PC-9 (cell line): ENCODE results near the gene ZNRF1. TPM values are rescaled to one million over a fixed set of nuclear protein-coding genes. Genes with fewer than 3 reads are reported as not detected.

Experiments
- BruUV-seq: library from RNA; stranded (reverse); fragments of 400-500 nt; replicated peaks from 2 replicates; lab custom pipeline; 2021; lab: Mats Ljungman, UMichigan
- CTCF ChIA-PET: fragments of 300-600 bp; sonication (Branson Sonifier 250); formaldehyde crosslinking; loops from one replicate; lab custom pipeline; 2022; ENCODE audit warnings: antibody characterized with exemption; lab: Charles Lee
- POLR2A ChIA-PET: fragments of 300-600 bp; sonication (Branson Sonifier 250); formaldehyde crosslinking; loops from one replicate; lab custom pipeline; 2022; ENCODE audit warnings: antibody characterized with exemption; ENCODE audit not compliant: unreplicated experiment; lab: Charles Lee
- DNase-seq, 2 experiments: peaks; one replicate each; pipeline versions ENCODE4 v3.0.0 to v3.0.0-alpha.2; 2015 to 2022; ENCODE audit warnings: mixed read lengths in 1 of 2
- H2AFZ ChIP-seq: fragments of 200-600 bp; sonication (generic); 2 replicates; pipeline ENCODE4 v1.8.1; 2017; ENCODE audit warnings: antibody characterized with exemption
- H3F3A ChIP-seq: fragments of 200-600 bp; sonication (generic); 2 replicates; pipeline ENCODE4 v1.8.1; 2017; ENCODE audit warnings: antibody characterized with exemption, mild to moderate bottlenecking, low read depth; ENCODE audit not compliant: insufficient read depth
- H3K27ac ChIP-seq: fragments of 200-600 bp; sonication (generic); 2 replicates; pipeline ENCODE4 v1.6.1; 2016; ENCODE audit warnings: mixed run types
- H3K27me3 ChIP-seq: fragments of 200-600 bp; sonication (generic); 2 replicates; pipeline ENCODE4 v1.6.1; 2016; ENCODE audit warnings: low read depth, mixed run types; ENCODE audit not compliant: insufficient read depth
- H3K36me3 ChIP-seq: fragments of 200-600 bp; sonication (generic); 2 replicates; pipeline ENCODE4 v1.6.1; 2016; ENCODE audit warnings: low read depth, mixed run types
- H3K4me1 ChIP-seq: fragments of 200-600 bp; sonication (generic); replicated peaks from 2 replicates; pipeline ENCODE4 v1.6.1; 2016; ENCODE audit warnings: mixed run types; ENCODE audit not compliant: insufficient read depth
- H3K4me2 ChIP-seq: fragments of 200-600 bp; sonication (generic); 2 replicates; pipeline ENCODE4 v1.6.1; 2017; ENCODE audit warnings: mixed run types
- H3K4me3 ChIP-seq: fragments of 200-600 bp; sonication (generic); 2 replicates; pipeline ENCODE4 v1.6.1; 2016; ENCODE audit warnings: mixed run types
- H3K79me2 ChIP-seq: fragments of 200-600 bp; sonication (generic); 2 replicates; pipeline ENCODE4 v1.6.1; 2017; ENCODE audit warnings: low read depth, mixed run types
- H3K9me2 ChIP-seq: fragments of 200-600 bp; sonication (generic); 2 replicates; pipeline ENCODE4 v1.8.1; 2017; ENCODE audit warnings: mild to moderate bottlenecking; ENCODE audit not compliant: insufficient read depth
- H3K9me3 ChIP-seq: fragments of 200-600 bp; sonication (generic); 2 replicates; pipeline ENCODE4 v1.8.1; 2016; ENCODE audit warnings: low read depth; ENCODE audit not compliant: insufficient read depth
- H4K20me1 ChIP-seq: fragments of 200-600 bp; sonication (generic); 2 replicates; pipeline ENCODE4 v1.8.1; 2017; ENCODE audit not compliant: insufficient read depth
- EZH2 ChIP-seq: fragments of 200-600 bp; sonication (generic); IDR thresholded peaks from 2 replicates; pipeline ENCODE4 v1.8.0; 2017; ENCODE audit warnings: antibody characterized with exemption, low read depth
- intact Hi-C: fragments of 100-400 bp; cut with micrococcal nuclease; formaldehyde crosslinking; loops from one replicate; pipeline ENCODE4 v1.10.0; 2022; ENCODE audit not compliant: unreplicated experiment
- total RNA-seq: library from RNA; stranded (reverse); gene quantifications from 2 replicates; pipeline ENCODE4 v1.2.3, GENCODE V29; 2021
- TF ChIP-seq, protein P1 (sequence below): fragments of 200-600 bp; sonication (generic); conservative IDR thresholded peaks from 2 replicates; pipeline ENCODE4 v1.6.1; 2017; ENCODE audit warnings: mixed run types, antibody characterized with exemption, mild to moderate bottlenecking, moderate library complexity

The ZNRF1 gene
- total RNA-seq, 1 experiment from 2014 or later: 64.4 TPM

DNA sequence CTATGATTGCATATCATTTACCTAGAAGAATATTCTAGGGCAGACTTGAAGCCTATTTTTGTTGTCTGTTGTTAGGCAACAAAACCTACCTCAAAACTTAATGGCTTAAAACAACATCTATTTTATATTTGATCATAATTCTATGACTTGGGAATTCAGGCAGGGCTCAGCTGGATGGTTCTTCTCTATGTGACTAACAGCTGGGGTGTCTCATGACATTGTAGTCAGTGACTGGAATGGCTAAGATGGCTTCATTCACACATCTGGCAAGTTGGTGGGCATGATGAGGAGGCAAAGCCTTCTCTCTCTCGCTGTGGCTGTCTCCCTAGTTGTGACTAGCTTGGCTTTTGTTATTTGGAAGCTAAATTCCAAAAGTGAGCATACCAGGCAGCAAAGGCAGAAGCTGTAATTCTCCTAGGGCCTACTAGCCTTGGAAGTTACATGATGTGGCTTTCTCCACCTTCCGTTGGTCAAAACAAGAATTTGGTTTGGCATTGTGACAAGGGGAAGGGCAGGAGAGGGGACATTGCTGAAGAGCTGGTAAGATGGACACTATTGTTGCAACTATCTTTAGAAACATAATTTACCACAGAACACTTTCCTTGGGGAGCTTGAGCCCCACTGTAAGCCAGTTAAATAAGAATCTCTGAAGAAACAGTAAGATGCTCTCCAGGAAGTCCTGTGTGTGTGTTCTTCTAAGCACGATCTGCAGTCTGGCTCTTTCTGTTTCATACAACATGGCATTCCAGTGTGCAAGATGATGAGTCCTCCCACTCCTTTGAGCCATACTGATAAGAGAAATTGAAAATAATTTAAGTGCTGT lies 39.4 kb downstream of the ZNRF1 start:
- peaks cover 21% of the 10 kb centered on the region for H3F3A ChIP-seq
- H3K79me2 ChIP-seq: peaks cover 97% of the 10 kb centered on the region
- CTCF ChIA-PET: interaction anchor here (0.6 kb wide), 1 partner anchor 11 kb away, joined by 3 read pairs; no protein-coding TSS in a partner anchor
- DNase-seq: no peak
- H3K4me3 ChIP-seq: no peak overlapping the region
- no TSS peak for BruUV-seq
- H3K9me2 ChIP-seq: no peaks in the 10 kb centered on the region
- no peak overlapping the region for H3K27ac ChIP-seq
- H3K4me1 ChIP-seq: peaks cover 23% of the 10 kb centered on the region
- intact Hi-C loops: no loop called here
- peaks cover 15% of the 10 kb centered on the region; the same call in 1 of the 2 replicates for H3K36me3 ChIP-seq
- no peaks in the 10 kb centered on the region for H4K20me1 ChIP-seq
- no peak overlapping the region for H2AFZ ChIP-seq
- H3K4me2 ChIP-seq: no peak overlapping the region
- TF ChIP-seq EZH2: no peak
- TF ChIP-seq, protein P1, sequence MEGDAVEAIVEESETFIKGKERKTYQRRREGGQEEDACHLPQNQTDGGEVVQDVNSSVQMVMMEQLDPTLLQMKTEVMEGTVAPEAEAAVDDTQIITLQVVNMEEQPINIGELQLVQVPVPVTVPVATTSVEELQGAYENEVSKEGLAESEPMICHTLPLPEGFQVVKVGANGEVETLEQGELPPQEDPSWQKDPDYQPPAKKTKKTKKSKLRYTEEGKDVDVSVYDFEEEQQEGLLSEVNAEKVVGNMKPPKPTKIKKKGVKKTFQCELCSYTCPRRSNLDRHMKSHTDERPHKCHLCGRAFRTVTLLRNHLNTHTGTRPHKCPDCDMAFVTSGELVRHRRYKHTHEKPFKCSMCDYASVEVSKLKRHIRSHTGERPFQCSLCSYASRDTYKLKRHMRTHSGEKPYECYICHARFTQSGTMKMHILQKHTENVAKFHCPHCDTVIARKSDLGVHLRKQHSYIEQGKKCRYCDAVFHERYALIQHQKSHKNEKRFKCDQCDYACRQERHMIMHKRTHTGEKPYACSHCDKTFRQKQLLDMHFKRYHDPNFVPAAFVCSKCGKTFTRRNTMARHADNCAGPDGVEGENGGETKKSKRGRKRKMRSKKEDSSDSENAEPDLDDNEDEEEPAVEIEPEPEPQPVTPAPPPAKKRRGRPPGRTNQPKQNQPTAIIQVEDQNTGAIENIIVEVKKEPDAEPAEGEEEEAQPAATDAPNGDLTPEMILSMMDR: no peak
- H3K27me3 ChIP-seq: no peaks in the 10 kb centered on the region
- POLR2A ChIA-PET: no interaction called here
- H3K9me3 ChIP-seq: peaks cover 10% of the 10 kb centered on the region

DNA sequence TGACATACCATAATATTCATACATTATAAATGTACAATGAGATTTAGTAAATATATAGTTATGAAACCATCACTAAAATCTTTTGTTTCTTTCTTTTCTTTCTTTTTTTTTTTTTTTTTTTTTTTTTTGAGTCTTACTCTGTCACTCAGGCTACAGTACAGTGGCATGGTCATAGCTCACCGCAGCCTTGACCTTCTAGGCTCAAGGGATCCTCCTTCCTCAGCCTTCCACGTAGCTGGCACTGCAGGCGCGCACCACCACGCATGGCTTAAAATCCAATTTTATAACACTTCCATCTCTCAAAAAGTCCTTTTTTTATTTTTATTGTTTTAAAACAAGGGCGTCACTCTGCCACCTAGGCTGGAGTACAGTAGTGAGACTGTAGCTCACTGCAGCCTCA lies 41.1 kb downstream of the ZNRF1 start:
- no peak for DNase-seq
- H3K79me2 ChIP-seq: peaks cover 97% of the 10 kb centered on the region
- H3K4me2 ChIP-seq: no peak overlapping the region
- intact Hi-C loops: no loop called here
- peaks cover 15% of the 10 kb centered on the region; the same call in 1 of the 2 replicates for H3K36me3 ChIP-seq
- H4K20me1 ChIP-seq: no peaks in the 10 kb centered on the region
- peaks cover 40% of the 10 kb centered on the region for H3K4me1 ChIP-seq
- no peak overlapping the region for H2AFZ ChIP-seq
- H3K27ac ChIP-seq: no peak overlapping the region
- ChIA-PET POLR2A (no interaction called here), CTCF (interaction anchor here (0.5 kb wide), 1 partner anchor 9 kb away, joined by 9 read pairs; no protein-coding TSS in a partner anchor)
- peaks cover 10% of the 10 kb centered on the region for H3K9me3 ChIP-seq
- H3K9me2 ChIP-seq: no peaks in the 10 kb centered on the region
- H3K4me3 ChIP-seq: no peak overlapping the region
- TF ChIP-seq, protein P1: no peak
- no peak for TF ChIP-seq EZH2
- H3F3A ChIP-seq: peaks cover 35% of the 10 kb centered on the region
- BruUV-seq: no TSS peak
- H3K27me3 ChIP-seq: no peaks in the 10 kb centered on the region

DNA sequence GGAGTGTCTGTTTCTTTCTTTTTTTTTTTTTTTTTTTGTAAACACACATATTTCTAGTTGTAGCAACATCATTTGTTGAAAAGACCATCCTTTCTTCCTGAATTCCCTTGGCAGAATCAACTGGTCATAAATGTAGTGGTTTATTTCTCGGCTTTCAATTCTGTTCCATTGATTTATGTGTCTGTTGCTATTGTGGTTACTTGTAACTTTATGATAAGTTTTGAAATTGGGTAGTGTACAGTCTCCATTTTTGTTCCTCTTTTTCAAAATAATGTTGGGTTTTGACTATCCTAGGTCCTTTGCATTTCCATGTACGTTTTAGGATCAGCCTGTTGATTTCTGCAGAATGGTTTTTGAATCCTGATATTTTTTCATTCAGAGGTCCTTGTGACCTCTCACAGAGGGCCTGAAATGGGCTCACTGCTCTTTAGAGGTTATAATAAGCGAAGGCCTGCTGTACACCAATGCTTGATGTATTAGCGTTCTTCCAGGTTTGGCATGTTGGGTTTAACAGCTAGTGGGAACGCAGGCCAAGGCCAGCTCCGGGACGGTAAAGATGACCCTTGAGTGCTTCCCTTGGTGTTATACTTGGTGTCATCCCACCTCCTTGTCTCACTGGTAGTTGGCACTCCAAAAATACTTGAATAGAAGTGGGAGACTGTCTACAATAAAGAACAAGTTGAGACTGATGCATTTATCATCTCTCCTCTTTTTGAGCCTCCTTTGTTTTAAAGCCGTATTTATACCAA lies 43.8 kb downstream of the ZNRF1 start:
- Histone ChIP-seq H3K4me3 (no peak overlapping the region), H4K20me1 (no peaks in the 10 kb centered on the region), H3K9me3 (peaks cover 8% of the 10 kb centered on the region), H2AFZ (no peak overlapping the region), H3F3A (peaks cover 43% of the 10 kb centered on the region), H3K27ac (peak overlapping the region; percentile 81; the same call in 1 of the 2 replicates), H3K4me1 (peaks cover 65% of the 10 kb centered on the region), H3K9me2 (no peaks in the 10 kb centered on the region), H3K36me3 (peaks cover 12% of the 10 kb centered on the region; the same call in 1 of the 2 replicates), H3K27me3 (no peaks in the 10 kb centered on the region), H3K4me2 (no peak overlapping the region), H3K79me2 (peaks cover 96% of the 10 kb centered on the region)
- TF ChIP-seq, protein P1: no peak
- no peak for TF ChIP-seq EZH2
- no TSS peak for BruUV-seq
- intact Hi-C loops: no loop called here
- POLR2A ChIA-PET: no interaction called here
- DNase-seq: no peak
- CTCF ChIA-PET: no interaction called here
